Measurements from ENCODE around the gene GRIA2. TPM values are rescaled to one million over a fixed set of nuclear protein-coding genes. Genes with fewer than 3 reads are reported as not detected.
"Not testable (repeated sequence)": the region's sequence is repeated elsewhere in the genome, so short reads cannot be mapped to it uniquely, and the experiment has no call there.

The GRIA2 gene
- total RNA-seq, result not detected

GRCh38 chr4:157220371-157220881 is at the start of gene GRIA2:
Gene GRIA2 (plus strand): TSS chr4:157220728. CDS start chr4:157221043, 315 bp downstream.
- DNase-seq (ENCODE audit: low spot score) (no peak), ATAC-seq (peak; percentile 77)

- no peak for ATAC-seq
Observed at GRCh38 chr4:157172011-157172410, 48.5 kb upstream of the GRIA2 start.

GRCh38 chr4:157180268-157180667 is 40.3 kb upstream of the GRIA2 start:
- not testable (repeated sequence) for ATAC-seq; DNase-seq (ENCODE audit: low spot score)

More at GRCh38 chr4:157172011-157172410, 48.5 kb upstream of the GRIA2 start:
- no peak for DNase-seq (ENCODE audit: low spot score)

- DNase-seq (ENCODE audit: low spot score) (no peak), ATAC-seq (no peak)
Observed at GRCh38 chr4:157184300-157184699, 36.2 kb upstream of the GRIA2 start.

- no peak for DNase-seq (ENCODE audit: low spot score)
- no peak for ATAC-seq
Observed at GRCh38 chr4:157185363-157185762, 35.2 kb upstream of the GRIA2 start.

GRCh38 chr4:157195374-157195773 is 25.2 kb upstream of the GRIA2 start:
- DNase-seq (ENCODE audit: low spot score) (no peak), ATAC-seq (no peak)

GRCh38 chr4:157196046-157196445 is 24.5 kb upstream of the GRIA2 start:
- ATAC-seq, result no peak
- DNase-seq (ENCODE audit: low spot score), result no peak

- ATAC-seq (peak; percentile 40), DNase-seq (ENCODE audit: low spot score) (no peak)
Observed at GRCh38 chr4:157204634-157205244, 15.8 kb upstream of the GRIA2 start.

- ATAC-seq (peak; percentile 53), DNase-seq (ENCODE audit: low spot score) (no peak)
Observed at GRCh38 chr4:157217708-157218107, 2.8 kb upstream of the GRIA2 start.

- ATAC-seq, result no peak
- DNase-seq (ENCODE audit: low spot score), result no peak
Observed at GRCh38 chr4:157219711-157220370, 687 bp upstream of the GRIA2 start.

GRCh38 chr4:157221426-157221894 is 932 bp downstream of the GRIA2 start:
- ATAC-seq, result no peak
- no peak for DNase-seq (ENCODE audit: low spot score)

GRCh38 chr4:157221895-157222770 is 1.6 kb downstream of the GRIA2 start:
- DNase-seq (ENCODE audit: low spot score) (no peak), ATAC-seq (no peak)

GRCh38 chr4:157222771-157223160 is 2.2 kb downstream of the GRIA2 start:
- no peak for ATAC-seq
- no peak for DNase-seq (ENCODE audit: low spot score)

GRCh38 chr4:157223456-157223855 is 2.9 kb downstream of the GRIA2 start:
- ATAC-seq (no peak), DNase-seq (ENCODE audit: low spot score) (no peak)

- ATAC-seq (no peak), DNase-seq (ENCODE audit: low spot score) (no peak)
Observed at GRCh38 chr4:157225096-157225495, 4.6 kb downstream of the GRIA2 start.

GRCh38 chr4:157226035-157226434 is 5.5 kb downstream of the GRIA2 start:
- DNase-seq (ENCODE audit: low spot score) (no peak), ATAC-seq (no peak)

GRCh38 chr4:157226601-157227000 is 6.1 kb downstream of the GRIA2 start:
- DNase-seq (ENCODE audit: low spot score), result no peak
- ATAC-seq, result no peak

GRCh38 chr4:157231525-157231924 is 11.0 kb downstream of the GRIA2 start:
- ATAC-seq, result no peak
- DNase-seq (ENCODE audit: low spot score), result no peak

GRCh38 chr4:157242871-157243270 is 22.3 kb downstream of the GRIA2 start:
- no peak for DNase-seq (ENCODE audit: low spot score)
- ATAC-seq, result no peak

GRCh38 chr4:157244348-157244747 is 23.8 kb downstream of the GRIA2 start:
- DNase-seq (ENCODE audit: low spot score) (no peak), ATAC-seq (no peak)

- ATAC-seq, result no peak
- no peak for DNase-seq (ENCODE audit: low spot score)
Observed at GRCh38 chr4:157245351-157245750, 24.8 kb downstream of the GRIA2 start.
